CD4-positive, alpha-beta T cell treated with Interleukin-12 subunit alpha and Interleukin-12 subunit beta, for 1 hour (primary cell): Measurements from ENCODE around the gene INSR.
"Not testable (repeated sequence)": the region's sequence is repeated elsewhere in the genome, so short reads cannot be mapped to it uniquely, and the experiment has no call there.

ENCODE experiments used
- DNase-seq: peaks from one replicate; pipeline ENCODE4 v3.0.0-alpha.2; 2020

The INSR gene

GRCh38 chr19:7293762-7294557 lies at the start of gene INSR:
INSR (minus strand) TSS chr19:7294414; CDS start chr19:7293891, 523 bp downstream.
- DNase-seq = peak; percentile 47

GRCh38 chr19:7342143-7342542 lies 47.9 kb upstream of the INSR start:
- no peak for DNase-seq

- DNase-seq = peak; percentile 86
These were observed 47.0 kb upstream of the INSR start for GRCh38 chr19:7340959-7341837.

- DNase-seq = peak; percentile 50
These were observed 43.4 kb upstream of the INSR start for GRCh38 chr19:7337380-7338194.

GRCh38 chr19:7336321-7336973 lies 42.2 kb upstream of the INSR start:
- DNase-seq = no peak

GRCh38 chr19:7333198-7334118 lies 39.2 kb upstream of the INSR start:
- DNase-seq = no peak

- no peak for DNase-seq
These were observed 37.2 kb upstream of the INSR start for GRCh38 chr19:7331446-7331845.

GRCh38 chr19:7328647-7329046 lies 34.4 kb upstream of the INSR start:
- peak; percentile 26 for DNase-seq

GRCh38 chr19:7327802-7328201 lies 33.6 kb upstream of the INSR start:
- no peak for DNase-seq

GRCh38 chr19:7326105-7326877 lies 32.1 kb upstream of the INSR start:
- DNase-seq = peak; percentile 48

GRCh38 chr19:7318176-7318575 lies 24.0 kb upstream of the INSR start:
- DNase-seq = no peak

GRCh38 chr19:7312816-7313215 lies 18.6 kb upstream of the INSR start:
- no peak for DNase-seq

GRCh38 chr19:7311911-7312310 lies 17.7 kb upstream of the INSR start:
- no peak for DNase-seq

GRCh38 chr19:7308327-7308726 lies 14.1 kb upstream of the INSR start:
- not testable (repeated sequence) for DNase-seq

- no peak for DNase-seq
These were observed 13.5 kb upstream of the INSR start for GRCh38 chr19:7307590-7308218.

- DNase-seq = no peak
These were observed 10.0 kb upstream of the INSR start for GRCh38 chr19:7304200-7304599.

- DNase-seq = no peak
These were observed 9.3 kb upstream of the INSR start for GRCh38 chr19:7303470-7303869.

- no peak for DNase-seq
These were observed 7.3 kb upstream of the INSR start for GRCh38 chr19:7301525-7301924.

- no peak for DNase-seq
These were observed 3.5 kb upstream of the INSR start for GRCh38 chr19:7297742-7298141.

- DNase-seq = no peak
These were observed 1.8 kb upstream of the INSR start for GRCh38 chr19:7295912-7296536.
